Body of pancreas (tissue), 4 donors: ENCODE results near the gene NDUFB2. TPM values are rescaled to one million over a fixed set of nuclear protein-coding genes. Genes with fewer than 3 reads are reported as not detected.

Source experiments
- ATAC-seq: fragments of 150-250 bp; one replicate; pipeline ENCODE4 v1.9.1; 2016
- DNase-seq, 4 donors: peaks; one replicate each; pipeline ENCODE4 v3.0.0-alpha.2; 2019
- H3K27ac ChIP-seq, 4 donors: fragments of 200-600 bp; sonication (generic); 1 replicate in 3 of 4; 2 replicates in 1 of 4; pipeline versions ENCODE4 v1.5.1 to v1.6.1; 2016 to 2019; ENCODE audit warnings: mild to moderate bottlenecking in 1 of 4, mixed read lengths in 1 of 4, moderate library complexity in 1 of 4
- H3K27me3 ChIP-seq, 2 donors: fragments of 200-600 bp; sonication (generic); one replicate each; pipeline ENCODE4 v1.6.0; 2016; ENCODE audit warnings: mild to moderate bottlenecking in 1 of 2
- H3K36me3 ChIP-seq, 2 donors: fragments of 200-600 bp; sonication (generic); replicated peaks in 1 of 2; 2 replicates each; pipeline ENCODE4 v1.5.1; 2016; ENCODE audit warnings: low read depth in 2 of 2; ENCODE audit not compliant: insufficient read depth in 1 of 2
- H3K4me1 ChIP-seq: fragments of 200-600 bp; sonication (generic); one replicate; pipeline ENCODE4 v1.6.0; 2016
- H3K4me3 ChIP-seq, 2 donors: fragments of 200-600 bp; sonication (generic); 1 replicate in 1 of 2; 2 replicates in 1 of 2; pipeline ENCODE4 v1.5.1; 2016 to 2019
- H3K9me3 ChIP-seq, 3 donors: fragments of 200-600 bp; sonication (generic); 1 replicate in 2 of 3; 2 replicates in 1 of 3; pipeline ENCODE4 v1.5.1; 2016
- CTCF ChIP-seq, 7 experiments: fragments of 450-650 bp in 4 of 7; fragments of 200-600 bp in 3 of 7; sonication (generic) in 3 of 7; IDR thresholded peaks; one replicate each; pipeline ENCODE4 v1.5.1; 2016 to 2019; ENCODE audit warnings: antibody characterized with exemption in 7 of 7
- POLR2A ChIP-seq, 3 donors: fragments of 450-650 bp; IDR thresholded peaks; one replicate each; pipeline ENCODE4 v1.6.1; 2016; ENCODE audit warnings: antibody characterized with exemption in 3 of 3, mild to moderate bottlenecking in 2 of 3
- WGBS, 2 donors: methylation state at CpG; one replicate each; pipeline ENCODE4 v1.1.5; 2017; 5-methylcytosine and 5-hydroxymethylcytosine counted together
- intact Hi-C: fragments of 100-400 bp; cut with DNase I; formaldehyde crosslinking; loops from one replicate; pipeline ENCODE4 v1.15.1; 2023
- total RNA-seq, 2 donors: library from RNA; depleted of rRNA; stranded (reverse); fragments of >200 nt; gene quantifications; one replicate each; pipeline ENCODE4 v1.1.0, GENCODE V29; 2016

Gene NDUFB2
- total RNA-seq, 2 donors from 2014 or later: 61.0 to 140 TPM

GRCh38 chr7:140677496-140677895, 19.0 kb upstream of the NDUFB2 start:
- H3K4me3 ChIP-seq: no peak overlapping the region
- H3K27ac ChIP-seq: no peak overlapping the region
- no peak for ATAC-seq
- intact Hi-C loops: no loop called here
- DNase-seq: no peak
- peaks cover 0 to 3% of the 10 kb centered on the region in 2 donors for H3K36me3 ChIP-seq
- H3K27me3 ChIP-seq: no peaks in the 10 kb centered on the region
- no peak for TF ChIP-seq POLR2A (IDR thresholded peaks at IDR 0.05)
- TF ChIP-seq CTCF (IDR thresholded peaks at IDR 0.05): no peak
- peaks cover 19% of the 10 kb centered on the region for H3K4me1 ChIP-seq
- no peaks in the 10 kb centered on the region for H3K9me3 ChIP-seq
- WGBS, 2 donors: 81 to 87% methylated on average over 3 of the region's 3 CpGs

GRCh38 chr7:140678081-140678815, 18.3 kb upstream of the NDUFB2 start:
- no peak for DNase-seq
- Histone ChIP-seq H3K36me3 (peaks cover 0 to 3% of the 10 kb centered on the region in 2 donors), H3K27ac (no peak overlapping the region), H3K4me1 (peaks cover 17% of the 10 kb centered on the region), H3K9me3 (no peaks in the 10 kb centered on the region), H3K4me3 (no peak overlapping the region), H3K27me3 (no peaks in the 10 kb centered on the region)
- ATAC-seq: no peak
- 92 to 96% methylated on average over 19 to 20 of the region's 20 CpGs for WGBS, 2 donors
- intact Hi-C loops: no loop called here
- TF ChIP-seq POLR2A (IDR thresholded peaks at IDR 0.05) (no peak), CTCF (IDR thresholded peaks at IDR 0.05) (no peak)

GRCh38 chr7:140678816-140679130, 17.7 kb upstream of the NDUFB2 start:
- Histone ChIP-seq H3K9me3 (no peaks in the 10 kb centered on the region), H3K4me1 (peaks cover 12% of the 10 kb centered on the region), H3K4me3 (no peak overlapping the region), H3K36me3 (peaks cover 0 to 3% of the 10 kb centered on the region in 2 donors), H3K27ac (no peak overlapping the region), H3K27me3 (no peaks in the 10 kb centered on the region)
- intact Hi-C loops: no loop called here
- 93 to 97% methylated on average over 7 of the region's 7 CpGs for WGBS, 2 donors
- TF ChIP-seq CTCF (IDR thresholded peaks at IDR 0.05): no peak
- TF ChIP-seq POLR2A (IDR thresholded peaks at IDR 0.05): no peak
- ATAC-seq: no peak
- no peak for DNase-seq

- WGBS, 2 donors: 93 to 95% methylated on average over 9 of the region's 9 CpGs
- no peak for ATAC-seq
- Histone ChIP-seq H3K36me3 (peaks cover 0 to 3% of the 10 kb centered on the region in 2 donors), H3K27ac (no peak overlapping the region), H3K4me1 (peaks cover 8% of the 10 kb centered on the region), H3K27me3 (no peaks in the 10 kb centered on the region), H3K4me3 (no peak overlapping the region), H3K9me3 (no peaks in the 10 kb centered on the region)
- no peak for DNase-seq
- intact Hi-C loops: no loop called here
- TF ChIP-seq POLR2A (IDR thresholded peaks at IDR 0.05): no peak
- no peak for TF ChIP-seq CTCF (IDR thresholded peaks at IDR 0.05)
Measured at GRCh38 chr7:140679186-140679585, 17.3 kb upstream of the NDUFB2 start.

- H3K27ac ChIP-seq: no peak overlapping the region
- intact Hi-C loops: no loop called here
- H3K4me3 ChIP-seq: no peak overlapping the region
- peaks cover 0 to 3% of the 10 kb centered on the region in 2 donors for H3K36me3 ChIP-seq
- no peak for DNase-seq
- no peak for TF ChIP-seq POLR2A (IDR thresholded peaks at IDR 0.05)
- no peak for TF ChIP-seq CTCF (IDR thresholded peaks at IDR 0.05)
- WGBS, 2 donors: 88 to 98% methylated on average over 7 of the region's 7 CpGs
- H3K4me1 ChIP-seq: no peaks in the 10 kb centered on the region
- no peak for ATAC-seq
- H3K27me3 ChIP-seq: no peaks in the 10 kb centered on the region
- no peaks in the 10 kb centered on the region for H3K9me3 ChIP-seq
Measured at GRCh38 chr7:140680886-140681285, 15.6 kb upstream of the NDUFB2 start.
